HEK293 (cell line): ENCODE results near the gene SLC7A9.
"Not testable (repeated sequence)": the region's sequence is repeated elsewhere in the genome, so short reads cannot be mapped to it uniquely, and the experiment has no call there.

Experiments used
- CTCF ChIA-PET: fragments of 350-600 bp; formaldehyde crosslinking; extraction: SDS; loops from one replicate; lab custom pipeline; 2021; ENCODE audit warnings: antibody characterized with exemption; lab: Yijun Ruan, JAX
- POLR2A ChIA-PET: fragments of 300-600 bp; formaldehyde crosslinking; extraction: SDS; loops from one replicate; lab custom pipeline; 2020; ENCODE audit warnings: antibody characterized with exemption, inconsistent platforms; lab: Yijun Ruan, JAX
- H3K27ac ChIP-seq: fragments of 200-500 bp; sonication (Bioruptor generic); 2 replicates; pipeline ENCODE4 v1.5.1; 2014; ENCODE audit warnings: low read depth, low read length, control low read depth, inconsistent platforms; ENCODE audit errors: extremely low read depth
- H3K36me3 ChIP-seq, 2 experiments: fragments of 200-500 bp in 1 of 2; sonication (Bioruptor generic) in 1 of 2; 1 replicate in 1 of 2; 2 replicates in 1 of 2; pipeline ENCODE4 v1.5.1; 2014 to 2017; ENCODE audit warnings: inconsistent platforms in 2 of 2, low read length in 2 of 2; ENCODE audit not compliant: control insufficient read depth in 2 of 2, insufficient read depth in 1 of 2
- H3K4me1 ChIP-seq: fragments of 200-500 bp; sonication (Bioruptor generic); 2 replicates; pipeline ENCODE4 v1.5.1; 2014; ENCODE audit warnings: mild to moderate bottlenecking, low read length, inconsistent platforms; ENCODE audit not compliant: control insufficient read depth, insufficient read depth
- H3K4me3 ChIP-seq: 2 replicates; pipeline ENCODE4 v1.5.1; 2011; ENCODE audit warnings: low read depth, mild to moderate bottlenecking, control low read depth, low read length, moderate library complexity
- H3K9me3 ChIP-seq: fragments of 200-500 bp; sonication (Bioruptor generic); 2 replicates; pipeline ENCODE4 v1.5.1; 2014; ENCODE audit warnings: low read depth, low read length, inconsistent platforms; ENCODE audit not compliant: control insufficient read depth, insufficient read depth
- GLIS1 ChIP-seq: fragments of 450-650 bp; formaldehyde crosslinking; IDR thresholded peaks from 2 replicates; pipeline ENCODE4 v1.5.1; 2016; ENCODE audit warnings: missing biosample characterization, missing genetic modification characterization
- GLIS2 ChIP-seq: fragments of 450-650 bp; formaldehyde crosslinking; IDR thresholded peaks from 2 replicates; pipeline ENCODE4 v1.5.1; 2016; ENCODE audit warnings: missing biosample characterization, missing genetic modification characterization
- ZBTB10 ChIP-seq: fragments of 450-650 bp; formaldehyde crosslinking; IDR thresholded peaks from 2 replicates; pipeline ENCODE4 v1.5.1; 2016; ENCODE audit warnings: missing biosample characterization, missing genetic modification characterization
- ZNF133 ChIP-seq: fragments of 450-650 bp; formaldehyde crosslinking; IDR thresholded peaks from 2 replicates; pipeline ENCODE4 v1.5.1; 2016; ENCODE audit warnings: missing biosample characterization, missing genetic modification characterization
- ZNF155 ChIP-seq: fragments of 450-650 bp; formaldehyde crosslinking; IDR thresholded peaks from 2 replicates; pipeline ENCODE4 v1.5.1; 2016; ENCODE audit warnings: missing biosample characterization, missing genetic modification characterization
- ZNF2 ChIP-seq: fragments of 450-650 bp; formaldehyde crosslinking; IDR thresholded peaks from 2 replicates; pipeline ENCODE4 v1.5.1; 2016; ENCODE audit warnings: missing biosample characterization, missing genetic modification characterization
- ZNF302 ChIP-seq: fragments of 450-650 bp; formaldehyde crosslinking; IDR thresholded peaks from 2 replicates; pipeline ENCODE4 v1.5.1; 2016; ENCODE audit warnings: missing biosample characterization, missing genetic modification characterization, low read depth
- ZNF394 ChIP-seq: fragments of 450-650 bp; formaldehyde crosslinking; IDR thresholded peaks from 2 replicates; pipeline ENCODE4 v1.5.1; 2016; ENCODE audit warnings: missing biosample characterization, missing genetic modification characterization, mild to moderate bottlenecking, moderate library complexity, borderline replicate concordance
- ZNF529 ChIP-seq: fragments of 450-650 bp; formaldehyde crosslinking; IDR thresholded peaks from 2 replicates; pipeline ENCODE4 v1.5.1; 2017; ENCODE audit warnings: missing genetic modification characterization, missing biosample characterization; ENCODE audit not compliant: insufficient replicate concordance
- ZNF623 ChIP-seq: fragments of 450-650 bp; formaldehyde crosslinking; IDR thresholded peaks from 2 replicates; pipeline ENCODE4 v1.5.1; 2016; ENCODE audit warnings: missing biosample characterization, missing genetic modification characterization
- ZNF701 ChIP-seq: fragments of 450-650 bp; formaldehyde crosslinking; IDR thresholded peaks from 2 replicates; pipeline ENCODE4 v1.5.1; 2016; ENCODE audit warnings: missing biosample characterization, missing genetic modification characterization
- ZNF830 ChIP-seq: fragments of 450-650 bp; IDR thresholded peaks from 2 replicates; pipeline ENCODE4 v1.5.0; 2018; ENCODE audit warnings: missing biosample characterization, missing genetic modification characterization, low read depth, mild to moderate bottlenecking, moderate library complexity
- ZNF843 ChIP-seq: fragments of 450-650 bp; formaldehyde crosslinking; IDR thresholded peaks from 2 replicates; pipeline ENCODE4 v1.5.1; 2016; ENCODE audit warnings: missing biosample characterization, missing genetic modification characterization
- ZSCAN4 ChIP-seq: fragments of 450-650 bp; formaldehyde crosslinking; IDR thresholded peaks from 2 replicates; pipeline ENCODE4 v1.5.1; 2017; ENCODE audit warnings: missing biosample characterization, missing genetic modification characterization

Gene SLC7A9

GRCh38 chr19:32857584-32857983, 12.0 kb downstream of the SLC7A9 start:
- H3K27ac ChIP-seq, result peak overlapping the region; percentile 10; the same call in 1 of the 2 replicates
- no peaks in the 10 kb centered on the region for H3K9me3 ChIP-seq
- H3K36me3 ChIP-seq, result no peaks in the 10 kb centered on the region; a peak in 1 of 3 replicates
- ChIA-PET CTCF (interaction anchor here (0.6 kb wide), 1 partner anchor 305 kb away, joined by 3 read pairs; no protein-coding TSS in a partner anchor), POLR2A (no interaction called here)
- no peak overlapping the region for H3K4me3 ChIP-seq
- no peaks in the 10 kb centered on the region for H3K4me1 ChIP-seq
- no peak for TF ChIP-seq ZSCAN4 (tag by site-specific recombination)
- TF ChIP-seq ZNF302 (tag by site-specific recombination), result no peak
- no peak for TF ChIP-seq ZNF843 (tag by site-specific recombination)
- TF ChIP-seq ZNF155 (tag by site-specific recombination), result no peak
- TF ChIP-seq ZNF133 (tag by site-specific recombination), result no peak
- TF ChIP-seq ZBTB10 (tag by site-specific recombination), result no peak
- no peak for TF ChIP-seq ZNF830 (tag by site-specific recombination)

DNA sequence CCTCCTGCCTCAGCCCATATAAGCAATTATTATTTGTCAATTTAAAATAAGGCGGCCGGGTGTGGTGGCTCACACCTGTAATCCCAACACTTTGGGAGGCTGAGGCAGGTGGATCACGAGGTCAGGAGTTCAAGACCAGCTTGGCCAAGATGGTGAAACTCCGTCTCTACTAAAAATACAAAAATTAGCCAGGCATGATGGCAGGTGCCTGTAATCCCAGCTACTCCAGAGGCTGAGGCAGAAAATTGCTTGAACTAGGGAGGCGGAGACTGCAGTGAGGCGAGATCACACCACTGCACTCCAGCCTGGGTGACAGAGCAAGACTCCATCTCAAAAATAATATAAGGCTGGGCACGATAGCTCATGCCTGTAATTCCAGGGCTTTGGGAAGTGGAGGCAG, 12.7 kb downstream of the SLC7A9 start:
- TF ChIP-seq ZNF394 (tag by site-specific recombination), result peak; percentile 68; the same call in 1 of the 2 replicates
- H3K27ac ChIP-seq, H3K9me3 ChIP-seq, H3K4me3 ChIP-seq, POLR2A ChIA-PET, H3K36me3 ChIP-seq, CTCF ChIA-PET, H3K4me1 ChIP-seq: not testable (repeated sequence)

- Histone ChIP-seq H3K9me3 (no peaks in the 10 kb centered on the region; the same call in 1 of the 2 replicates), H3K27ac (no peak overlapping the region), H3K4me1 (no peaks in the 10 kb centered on the region), H3K36me3 (no peaks in the 10 kb centered on the region; a peak in 1 of 3 replicates), H3K4me3 (no peak overlapping the region)
- ChIA-PET CTCF (interaction anchor here (0.7 kb wide), 1 partner anchor 164 kb away, joined by 3 read pairs; no protein-coding TSS in a partner anchor), POLR2A (no interaction called here)
- TF ChIP-seq ZNF2 (tag by site-specific recombination) (no peak), ZNF623 (tag by site-specific recombination) (no peak), GLIS2 (tag by site-specific recombination) (no peak), GLIS1 (no peak), ZNF701 (no peak)
Measured at GRCh38 chr19:32852216-32852615, 17.4 kb downstream of the SLC7A9 start.

GRCh38 chr19:32848035-32848434, 21.5 kb downstream of the SLC7A9 start:
- H3K4me1 ChIP-seq, H3K9me3 ChIP-seq, POLR2A ChIA-PET, CTCF ChIA-PET, H3K27ac ChIP-seq, H3K4me3 ChIP-seq, H3K36me3 ChIP-seq: not testable (repeated sequence)
- peak; percentile 56 for TF ChIP-seq ZNF529 (tag by site-specific recombination)
